Peyer's patch (tissue), 4 donors: ENCODE results near the gene NTRK2. TPM values are rescaled to one million over a fixed set of nuclear protein-coding genes. Genes with fewer than 3 reads are reported as not detected.

Experiments
- DNase-seq, 3 donors: peaks; one replicate each; pipeline ENCODE4 v3.0.0-alpha.2; 2017 to 2019
- H3K27ac ChIP-seq, 4 donors: fragments of 200-600 bp; sonication (generic); one replicate each; pipeline ENCODE4 v1.5.1; 2016 to 2019
- H3K27me3 ChIP-seq, 2 donors: fragments of 200-600 bp; sonication (generic); one replicate each; pipeline ENCODE4 v1.5.1; 2019
- H3K36me3 ChIP-seq, 3 donors: fragments of 200-600 bp; sonication (generic); one replicate each; pipeline ENCODE4 v1.5.1; 2016 to 2019
- H3K4me1 ChIP-seq, 4 donors: fragments of 200-600 bp; sonication (generic); one replicate each; pipeline ENCODE4 v1.5.1; 2016 to 2019
- H3K4me3 ChIP-seq, 4 donors: fragments of 200-600 bp; sonication (generic); 1 replicate in 3 of 4; 2 replicates in 1 of 4; pipeline ENCODE4 v1.5.1; 2016 to 2019; ENCODE audit warnings: mild to moderate bottlenecking in 1 of 4
- H3K9me3 ChIP-seq, 4 donors: fragments of 200-600 bp; sonication (generic); one replicate each; pipeline ENCODE4 v1.5.1; 2016 to 2019; ENCODE audit warnings: mild to moderate bottlenecking in 1 of 4
- POLR2A ChIP-seq, 2 donors: fragments of 450-650 bp; IDR thresholded peaks; one replicate each; pipeline ENCODE4 v1.5.1; 2017; ENCODE audit warnings: antibody characterized with exemption in 2 of 2, mild to moderate bottlenecking in 2 of 2, moderate library complexity in 2 of 2
- total RNA-seq, 4 donors: library from RNA; depleted of rRNA; stranded (reverse); fragments of >200 nt; gene quantifications; one replicate each; pipeline ENCODE4 v1.1.0, GENCODE V29; 2016
- TF ChIP-seq, protein P1 (sequence below), 6 experiments: fragments of 450-650 bp in 4 of 6; fragments of 200-600 bp in 2 of 6; sonication (generic) in 1 of 6; IDR thresholded peaks; one replicate each; pipeline ENCODE4 v1.5.1; 2017 to 2019; ENCODE audit warnings: antibody characterized with exemption in 6 of 6, mild to moderate bottlenecking in 3 of 6, moderate library complexity in 1 of 6

NTRK2 gene
- total RNA-seq, 4 donors from 2014 or later = 0.35 to 1.7 (median 0.84) TPM

DNA sequence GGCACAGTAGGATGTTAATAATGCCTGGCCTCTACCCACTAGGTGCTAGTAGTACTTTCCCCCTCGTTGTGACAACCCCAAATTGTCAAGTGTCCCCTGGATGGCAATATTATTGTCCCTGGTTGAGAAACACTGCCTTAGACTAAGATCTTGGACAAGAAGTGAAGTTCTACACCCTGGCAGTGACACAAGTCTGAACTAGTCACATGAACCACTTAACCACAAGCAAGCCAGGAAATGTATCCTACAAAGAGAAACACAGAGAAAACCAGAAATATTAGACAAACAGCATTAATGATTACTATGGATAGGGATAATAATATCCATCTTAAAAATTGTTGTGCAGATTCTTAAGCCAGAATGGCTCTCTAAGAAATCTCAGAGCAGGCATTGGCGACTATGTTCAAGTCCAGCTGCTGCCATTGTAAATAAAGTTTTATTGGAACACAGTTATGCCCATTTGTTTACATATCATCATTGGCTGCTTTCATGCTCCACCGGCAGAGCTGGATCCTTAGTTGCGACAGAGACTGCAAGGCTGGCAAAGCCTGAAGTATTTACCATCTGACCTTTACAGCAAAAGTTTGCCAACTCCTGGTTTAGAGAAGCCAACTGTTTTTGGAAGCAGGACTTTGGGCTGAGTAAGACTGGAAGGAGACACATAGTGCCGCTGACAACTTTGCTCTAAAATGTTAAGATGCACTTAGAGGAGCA is 80.8 kb downstream of the NTRK2 start:
- TF ChIP-seq, protein P1, sequence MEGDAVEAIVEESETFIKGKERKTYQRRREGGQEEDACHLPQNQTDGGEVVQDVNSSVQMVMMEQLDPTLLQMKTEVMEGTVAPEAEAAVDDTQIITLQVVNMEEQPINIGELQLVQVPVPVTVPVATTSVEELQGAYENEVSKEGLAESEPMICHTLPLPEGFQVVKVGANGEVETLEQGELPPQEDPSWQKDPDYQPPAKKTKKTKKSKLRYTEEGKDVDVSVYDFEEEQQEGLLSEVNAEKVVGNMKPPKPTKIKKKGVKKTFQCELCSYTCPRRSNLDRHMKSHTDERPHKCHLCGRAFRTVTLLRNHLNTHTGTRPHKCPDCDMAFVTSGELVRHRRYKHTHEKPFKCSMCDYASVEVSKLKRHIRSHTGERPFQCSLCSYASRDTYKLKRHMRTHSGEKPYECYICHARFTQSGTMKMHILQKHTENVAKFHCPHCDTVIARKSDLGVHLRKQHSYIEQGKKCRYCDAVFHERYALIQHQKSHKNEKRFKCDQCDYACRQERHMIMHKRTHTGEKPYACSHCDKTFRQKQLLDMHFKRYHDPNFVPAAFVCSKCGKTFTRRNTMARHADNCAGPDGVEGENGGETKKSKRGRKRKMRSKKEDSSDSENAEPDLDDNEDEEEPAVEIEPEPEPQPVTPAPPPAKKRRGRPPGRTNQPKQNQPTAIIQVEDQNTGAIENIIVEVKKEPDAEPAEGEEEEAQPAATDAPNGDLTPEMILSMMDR (IDR thresholded peaks at IDR 0.05) = no peak
- no peak for TF ChIP-seq POLR2A (IDR thresholded peaks at IDR 0.05)
- no peak for DNase-seq
- H3K4me3 ChIP-seq = no peak overlapping the region
- H3K4me1 ChIP-seq = no peaks in the 10 kb centered on the region
- H3K27ac ChIP-seq = no peak overlapping the region
- no peaks in the 10 kb centered on the region for H3K36me3 ChIP-seq
- no peaks in the 10 kb centered on the region for H3K9me3 ChIP-seq
- no peaks in the 10 kb centered on the region for H3K27me3 ChIP-seq

DNA sequence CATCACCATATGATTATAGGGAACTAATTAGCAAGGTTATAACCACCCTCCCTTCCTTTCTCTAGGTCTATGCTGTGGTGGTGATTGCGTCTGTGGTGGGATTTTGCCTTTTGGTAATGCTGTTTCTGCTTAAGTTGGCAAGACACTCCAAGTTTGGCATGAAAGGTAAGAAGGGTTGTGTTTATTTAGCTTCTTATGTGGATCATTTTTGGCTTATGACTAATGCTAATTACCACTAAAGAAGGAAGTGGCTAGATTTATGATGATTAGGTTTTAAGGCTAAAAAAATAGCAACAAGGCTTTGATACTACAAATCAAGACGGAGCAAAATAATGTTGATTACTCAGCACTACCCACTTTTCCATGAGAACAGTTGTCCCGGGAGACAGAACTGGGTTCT is 82.4 kb downstream of the NTRK2 start:
- H3K27ac ChIP-seq = no peak overlapping the region
- no peaks in the 10 kb centered on the region for H3K27me3 ChIP-seq
- H3K4me3 ChIP-seq = no peak overlapping the region
- no peak for DNase-seq
- H3K4me1 ChIP-seq = no peaks in the 10 kb centered on the region
- TF ChIP-seq, protein P1 (IDR thresholded peaks at IDR 0.05) = no peak
- no peak for TF ChIP-seq POLR2A (IDR thresholded peaks at IDR 0.05)
- no peaks in the 10 kb centered on the region for H3K36me3 ChIP-seq
- no peaks in the 10 kb centered on the region for H3K9me3 ChIP-seq

DNA sequence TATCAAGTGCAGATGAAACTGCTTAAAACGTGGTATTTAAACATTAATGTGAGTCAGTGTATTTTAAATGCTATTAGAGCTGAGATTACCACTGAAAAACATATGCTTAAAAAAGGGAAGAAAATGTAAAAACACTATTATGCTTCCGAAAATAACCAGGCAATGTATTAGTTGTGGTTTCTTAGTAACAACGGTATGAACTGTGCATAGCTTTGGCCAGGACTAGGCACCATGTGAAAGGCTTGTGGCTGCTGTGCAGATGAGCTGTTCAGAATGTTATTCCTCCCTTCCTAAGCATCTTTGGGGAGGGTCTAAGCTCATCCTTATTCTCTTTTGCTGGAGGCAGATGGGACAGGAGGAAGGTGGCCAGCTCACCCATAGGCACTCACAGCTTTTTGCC is 84.9 kb downstream of the NTRK2 start:
- no peaks in the 10 kb centered on the region for H3K36me3 ChIP-seq
- no peak for TF ChIP-seq POLR2A (IDR thresholded peaks at IDR 0.05)
- TF ChIP-seq, protein P1 (IDR thresholded peaks at IDR 0.05) = no peak
- DNase-seq = no peak
- no peak overlapping the region for H3K27ac ChIP-seq
- no peaks in the 10 kb centered on the region for H3K27me3 ChIP-seq
- H3K4me1 ChIP-seq = no peaks in the 10 kb centered on the region
- H3K9me3 ChIP-seq = no peaks in the 10 kb centered on the region
- H3K4me3 ChIP-seq = no peak overlapping the region

DNA sequence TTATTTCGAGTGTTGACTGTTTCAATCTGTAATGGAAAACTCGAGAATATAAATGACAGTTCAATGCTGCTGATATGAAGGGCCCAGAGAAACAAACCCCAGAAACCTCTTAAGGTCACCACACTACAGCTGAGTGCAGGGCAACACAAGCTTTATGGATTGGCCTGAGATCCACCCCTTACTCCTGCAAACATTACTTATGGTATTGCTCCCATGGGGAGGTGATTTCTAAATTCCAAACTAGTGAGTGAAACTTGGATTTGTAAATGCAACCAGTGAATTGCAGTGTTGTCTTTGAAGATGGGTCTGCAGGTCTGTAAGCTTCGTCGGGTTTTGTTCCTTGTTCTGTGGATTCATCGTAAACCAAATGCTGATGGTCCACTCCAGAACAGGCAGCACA is 85.4 kb downstream of the NTRK2 start:
- H3K4me1 ChIP-seq = no peaks in the 10 kb centered on the region
- H3K27me3 ChIP-seq = no peaks in the 10 kb centered on the region
- no peak overlapping the region for H3K27ac ChIP-seq
- DNase-seq = no peak
- no peaks in the 10 kb centered on the region for H3K9me3 ChIP-seq
- TF ChIP-seq, protein P1 (IDR thresholded peaks at IDR 0.05) = no peak
- no peak for TF ChIP-seq POLR2A (IDR thresholded peaks at IDR 0.05)
- no peaks in the 10 kb centered on the region for H3K36me3 ChIP-seq
- no peak overlapping the region for H3K4me3 ChIP-seq

DNA sequence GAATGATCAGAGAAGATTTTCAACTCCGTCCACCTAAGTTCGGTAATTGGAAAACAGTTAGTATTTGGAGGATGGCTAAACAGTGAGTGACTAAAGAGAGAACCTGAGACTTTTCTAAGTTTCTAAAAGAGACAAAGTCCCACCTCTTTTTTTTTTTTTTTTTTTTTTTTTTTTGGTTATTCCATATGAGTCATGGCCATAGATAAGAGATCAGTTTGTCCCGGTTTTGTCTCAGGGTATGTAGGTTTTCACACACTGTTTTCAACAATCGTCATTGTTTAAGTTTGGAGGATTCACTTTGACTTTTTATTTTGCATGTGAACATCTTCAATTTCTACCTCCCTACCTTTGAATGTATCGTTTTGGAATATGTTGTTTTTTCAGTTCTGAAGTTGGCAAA is 85.9 kb downstream of the NTRK2 start:
- Histone ChIP-seq H3K4me3 (no peak overlapping the region), H3K27ac (no peak overlapping the region), H3K4me1 (no peaks in the 10 kb centered on the region), H3K9me3 (no peaks in the 10 kb centered on the region), H3K36me3 (no peaks in the 10 kb centered on the region), H3K27me3 (no peaks in the 10 kb centered on the region)
- DNase-seq = no peak
- no peak for TF ChIP-seq POLR2A (IDR thresholded peaks at IDR 0.05)
- TF ChIP-seq, protein P1 (IDR thresholded peaks at IDR 0.05) = no peak
